NCI-H446 (cell line): Measurements from ENCODE around the gene IL1RAPL1.

ENCODE experiments used
- DNase-seq, 2 experiments: peaks; one replicate each; lab custom pipeline; 2025; lab: John Stamatoyannopoulos, UW

IL1RAPL1 gene

GRCh38 chrX:28979877-28980276 lies 392.6 kb downstream of the IL1RAPL1 start:
- DNase-seq = no peak

- no peak for DNase-seq
Observed at GRCh38 chrX:28981952-28982351, 394.7 kb downstream of the IL1RAPL1 start.

GRCh38 chrX:28988246-28988645 lies 401.0 kb downstream of the IL1RAPL1 start:
- DNase-seq = no peak

- no peak for DNase-seq
Observed at GRCh38 chrX:28997706-28998463, 410.6 kb downstream of the IL1RAPL1 start.

- DNase-seq = no peak
Observed at GRCh38 chrX:28998609-28999135, 411.4 kb downstream of the IL1RAPL1 start.

- no peak for DNase-seq
Observed at GRCh38 chrX:29012867-29013266, 425.6 kb downstream of the IL1RAPL1 start.

GRCh38 chrX:29023207-29023606 lies 436.0 kb downstream of the IL1RAPL1 start:
- DNase-seq = no peak

- DNase-seq = no peak
Observed at GRCh38 chrX:29024871-29025270, 437.6 kb downstream of the IL1RAPL1 start.

- no peak for DNase-seq
Observed at GRCh38 chrX:29039501-29039900, 452.3 kb downstream of the IL1RAPL1 start.

- DNase-seq = no peak
Observed at GRCh38 chrX:29040160-29040559, 452.9 kb downstream of the IL1RAPL1 start.

- DNase-seq = no peak
Observed at GRCh38 chrX:29042341-29042740, 455.1 kb downstream of the IL1RAPL1 start.

GRCh38 chrX:29043746-29044145 lies 456.5 kb downstream of the IL1RAPL1 start:
- DNase-seq = no peak

GRCh38 chrX:29044423-29045184 lies 457.4 kb downstream of the IL1RAPL1 start:
- no peak for DNase-seq

GRCh38 chrX:29065477-29065876 lies 478.2 kb downstream of the IL1RAPL1 start:
- DNase-seq = no peak

- no peak for DNase-seq
Observed at GRCh38 chrX:29066516-29066915, 479.3 kb downstream of the IL1RAPL1 start.

GRCh38 chrX:29067351-29067750 lies 480.1 kb downstream of the IL1RAPL1 start:
- DNase-seq = no peak

GRCh38 chrX:29071525-29072320 lies 484.5 kb downstream of the IL1RAPL1 start:
- no peak for DNase-seq

- no peak for DNase-seq
Observed at GRCh38 chrX:29082558-29082957, 495.3 kb downstream of the IL1RAPL1 start.

- no peak for DNase-seq
Observed at GRCh38 chrX:29083823-29084222, 496.6 kb downstream of the IL1RAPL1 start.

GRCh38 chrX:29090811-29091210 lies 503.6 kb downstream of the IL1RAPL1 start:
- no peak for DNase-seq

- no peak for DNase-seq
Observed at GRCh38 chrX:29107231-29107630, 520.0 kb downstream of the IL1RAPL1 start.

- DNase-seq = no peak
Observed at GRCh38 chrX:29110041-29110440, 522.8 kb downstream of the IL1RAPL1 start.
